Measurements from ENCODE around the gene BAIAP2L1. TPM values are rescaled to one million over a fixed set of nuclear protein-coding genes. Genes with fewer than 3 reads are reported as not detected.

BAIAP2L1 gene
- total RNA-seq, 1 donor from 2014 or later = 1.9 TPM

DNA sequence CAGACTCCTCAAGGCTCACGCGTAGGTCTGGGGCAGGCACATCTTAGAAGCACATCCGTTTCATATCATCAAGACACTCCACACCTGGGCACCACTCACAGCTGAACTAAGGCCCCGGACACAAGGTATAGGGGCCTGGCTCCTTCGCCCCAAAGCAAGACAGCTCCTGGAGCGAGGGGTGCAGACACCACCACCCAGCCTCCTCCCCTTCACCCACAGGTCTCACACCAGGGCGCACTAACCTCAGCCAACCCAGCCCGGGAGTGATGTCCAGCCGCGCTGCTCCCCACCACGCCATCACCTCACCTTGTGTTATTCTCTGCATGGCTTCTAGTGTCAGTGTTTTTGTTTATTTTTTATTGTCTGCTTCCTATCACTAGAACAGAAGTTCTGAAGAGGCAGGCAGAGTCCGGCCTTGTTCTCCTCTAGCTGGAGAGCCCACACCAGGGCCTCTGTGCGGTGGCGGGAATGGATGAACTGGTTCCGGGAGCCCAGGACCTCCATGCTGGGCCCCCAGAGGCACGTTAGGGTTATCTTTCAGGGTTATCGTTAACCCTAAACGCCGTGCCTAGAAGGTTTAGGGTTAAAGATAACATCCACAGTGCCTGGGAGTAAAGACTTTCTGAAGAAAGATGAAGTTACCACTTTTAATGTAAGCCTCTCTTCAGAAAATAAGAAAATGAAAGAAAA is 97.6 kb downstream of the BAIAP2L1 start:
- intact Hi-C loops (cut with micrococcal nuclease) = no loop called here

DNA sequence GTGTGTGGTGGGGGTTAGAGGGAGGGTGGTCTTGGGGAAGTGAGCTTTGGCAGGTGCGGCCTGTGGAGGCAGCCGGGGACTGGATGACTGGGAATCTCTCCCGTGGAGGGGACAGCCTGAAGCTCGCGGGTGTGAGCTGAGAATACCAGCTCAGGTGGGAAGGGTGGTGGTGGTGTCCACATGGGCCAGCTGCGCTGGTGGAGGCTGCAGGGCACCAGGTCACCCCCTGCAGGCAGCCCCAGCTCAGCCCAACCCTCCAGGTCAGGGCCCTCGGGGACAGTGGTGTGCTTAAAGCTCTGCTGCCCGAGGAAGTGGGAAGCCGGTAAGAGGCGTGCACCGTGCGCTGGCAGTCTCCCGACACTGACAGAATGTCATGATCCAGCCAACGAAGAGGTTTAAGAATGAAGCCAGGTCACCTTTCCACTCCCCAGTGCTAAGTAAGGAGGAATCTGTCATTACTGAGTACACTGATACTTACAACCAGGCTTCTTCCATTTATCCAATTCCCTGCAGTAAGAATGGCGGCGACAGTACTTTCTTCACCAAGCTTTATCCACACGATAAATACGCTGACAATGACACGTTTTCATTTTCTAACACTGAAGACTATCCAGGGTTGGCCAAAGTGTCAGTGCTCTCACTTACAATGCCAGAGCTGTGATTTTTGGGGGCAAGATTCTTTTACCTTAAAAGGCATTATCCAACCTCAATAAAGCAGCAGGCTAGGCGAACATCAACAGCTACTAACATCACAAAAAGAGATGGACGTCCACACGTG is 99.0 kb downstream of the BAIAP2L1 start:
- Mint-ChIP-seq H3K27ac (no peak overlapping the region), H3K27me3 (ENCODE audit: low read depth) (no peaks in the 10 kb centered on the region), H3K4me1 (ENCODE audit: low read depth) (no peaks in the 10 kb centered on the region), H3K36me3 (ENCODE audit: low read depth) (no peaks in the 10 kb centered on the region), H3K4me3 (ENCODE audit: low read depth) (no peak overlapping the region), H3K9me3 (no peaks in the 10 kb centered on the region)
- DNase-seq (ENCODE audit: low spot score) = no peak
- intact Hi-C loops (cut with micrococcal nuclease) = no loop called here

More for the DNA sequence above, 97.6 kb downstream of the BAIAP2L1 start:
- H3K9me3 Mint-ChIP-seq = no peaks in the 10 kb centered on the region
- no peaks in the 10 kb centered on the region for H3K27me3 Mint-ChIP-seq (ENCODE audit: low read depth)
- H3K27ac Mint-ChIP-seq = no peak overlapping the region
- no peaks in the 10 kb centered on the region for H3K36me3 Mint-ChIP-seq (ENCODE audit: low read depth)
- H3K4me1 Mint-ChIP-seq (ENCODE audit: low read depth) = no peaks in the 10 kb centered on the region
- DNase-seq (ENCODE audit: low spot score) = no peak
- no peak overlapping the region for H3K4me3 Mint-ChIP-seq (ENCODE audit: low read depth)

DNA sequence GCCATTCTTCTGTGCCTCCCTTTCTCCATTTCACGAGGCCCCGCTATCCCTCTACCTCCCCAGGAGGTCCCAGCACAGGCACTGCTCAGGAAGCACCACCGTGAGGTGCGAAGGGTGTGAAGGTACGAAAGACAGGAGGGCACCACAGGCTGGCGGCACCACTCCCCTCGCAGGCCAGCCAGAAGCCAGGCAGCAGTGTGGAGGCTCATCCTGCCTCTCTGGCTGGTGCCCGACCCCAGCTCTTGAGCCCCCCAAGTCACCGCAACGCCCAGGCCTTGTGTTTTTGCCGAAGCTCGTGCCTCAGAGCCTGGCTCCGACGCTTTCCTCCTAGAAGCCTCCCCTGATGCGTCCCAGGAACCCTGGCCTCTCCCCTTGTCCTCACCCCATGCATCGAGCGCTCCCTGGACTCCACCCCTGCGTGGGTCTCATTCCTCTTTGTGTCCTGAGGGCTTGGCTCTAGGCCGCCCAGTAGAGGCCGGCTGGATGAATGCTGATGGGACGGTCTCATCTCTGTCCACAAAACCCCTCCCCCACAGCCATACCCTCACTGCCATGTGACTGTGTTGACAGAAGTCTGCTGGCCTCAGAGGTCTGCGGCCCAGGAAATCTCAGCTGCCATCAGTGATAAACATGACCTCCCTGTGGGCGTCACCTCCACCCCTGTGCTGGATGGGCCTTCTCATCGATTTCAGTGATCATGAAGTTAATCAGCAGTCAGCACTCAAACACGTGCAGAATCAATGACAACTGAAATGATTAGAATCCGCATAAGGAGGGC is 100.1 kb downstream of the BAIAP2L1 start:
- Mint-ChIP-seq H3K4me1 (ENCODE audit: low read depth) (no peaks in the 10 kb centered on the region), H3K9me3 (no peaks in the 10 kb centered on the region), H3K36me3 (ENCODE audit: low read depth) (no peaks in the 10 kb centered on the region), H3K27me3 (ENCODE audit: low read depth) (no peaks in the 10 kb centered on the region), H3K4me3 (ENCODE audit: low read depth) (no peak overlapping the region), H3K27ac (no peak overlapping the region)
- intact Hi-C loops (cut with micrococcal nuclease) = no loop called here
- DNase-seq (ENCODE audit: low spot score) = no peak

DNA sequence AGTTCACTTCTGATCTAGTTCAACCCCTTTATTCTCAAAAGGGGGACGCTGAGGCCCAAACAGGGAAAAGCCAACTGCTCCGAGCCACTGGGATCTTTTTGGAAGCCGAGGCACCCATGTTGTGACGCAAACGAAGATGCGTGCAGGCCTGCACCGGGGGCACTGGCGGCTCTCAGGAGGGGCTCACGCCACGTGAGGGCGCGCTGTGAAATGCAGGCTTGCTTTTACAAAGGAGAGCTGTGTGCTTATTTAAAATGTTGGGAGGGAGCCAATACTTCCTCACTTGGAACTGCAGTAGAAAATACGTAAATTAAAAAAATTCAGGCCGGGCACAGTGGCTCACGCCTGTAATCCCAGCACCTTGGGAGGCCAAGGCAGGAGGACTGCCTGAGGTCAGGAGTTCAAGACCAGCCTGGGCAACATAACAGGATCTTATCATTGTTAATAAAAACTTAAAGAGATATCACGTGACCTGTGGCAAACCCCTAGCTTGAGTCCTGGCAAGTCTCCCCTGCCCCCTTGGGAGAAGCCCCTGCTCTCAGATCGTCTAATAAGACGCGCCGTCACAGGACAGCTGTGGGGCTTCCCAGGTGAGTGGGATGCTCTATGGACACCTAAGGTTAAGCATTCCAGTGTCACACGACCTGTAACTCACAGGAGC is 103.1 kb downstream of the BAIAP2L1 start:
- Mint-ChIP-seq H3K36me3 (ENCODE audit: low read depth) (no peaks in the 10 kb centered on the region), H3K4me1 (ENCODE audit: low read depth) (no peaks in the 10 kb centered on the region), H3K4me3 (ENCODE audit: low read depth) (no peak overlapping the region), H3K27ac (no peak overlapping the region), H3K9me3 (no peaks in the 10 kb centered on the region), H3K27me3 (ENCODE audit: low read depth) (no peaks in the 10 kb centered on the region)
- no peak for DNase-seq (ENCODE audit: low spot score)
- intact Hi-C loops (cut with micrococcal nuclease) = no loop called here

DNA sequence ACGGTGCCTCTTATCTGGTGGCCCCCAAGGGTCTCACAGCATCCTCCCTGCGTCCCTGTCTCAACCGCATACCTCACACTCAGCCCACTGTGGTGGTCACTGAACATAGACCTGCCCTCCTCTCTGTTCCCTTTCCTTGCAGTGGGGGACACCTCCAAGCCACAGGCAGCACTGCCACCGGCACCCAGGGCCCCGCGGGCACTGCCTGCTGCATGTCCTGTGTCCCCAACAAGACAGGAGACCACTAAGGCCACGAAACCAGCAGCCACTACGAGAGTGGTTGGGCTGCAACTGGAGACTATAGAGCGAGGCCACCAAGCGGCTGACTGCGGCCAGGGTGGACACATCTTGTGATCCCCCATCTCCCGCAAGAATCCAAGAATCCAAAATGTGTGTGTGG is 104.1 kb downstream of the BAIAP2L1 start:
- H3K27me3 Mint-ChIP-seq (ENCODE audit: low read depth) = no peaks in the 10 kb centered on the region
- H3K9me3 Mint-ChIP-seq = no peaks in the 10 kb centered on the region
- H3K36me3 Mint-ChIP-seq (ENCODE audit: low read depth) = no peaks in the 10 kb centered on the region
- H3K4me1 Mint-ChIP-seq (ENCODE audit: low read depth) = no peaks in the 10 kb centered on the region
- H3K4me3 Mint-ChIP-seq (ENCODE audit: low read depth) = no peak overlapping the region
- no peak overlapping the region for H3K27ac Mint-ChIP-seq
- intact Hi-C loops (cut with micrococcal nuclease) = no loop called here
- DNase-seq (ENCODE audit: low spot score) = no peak

DNA sequence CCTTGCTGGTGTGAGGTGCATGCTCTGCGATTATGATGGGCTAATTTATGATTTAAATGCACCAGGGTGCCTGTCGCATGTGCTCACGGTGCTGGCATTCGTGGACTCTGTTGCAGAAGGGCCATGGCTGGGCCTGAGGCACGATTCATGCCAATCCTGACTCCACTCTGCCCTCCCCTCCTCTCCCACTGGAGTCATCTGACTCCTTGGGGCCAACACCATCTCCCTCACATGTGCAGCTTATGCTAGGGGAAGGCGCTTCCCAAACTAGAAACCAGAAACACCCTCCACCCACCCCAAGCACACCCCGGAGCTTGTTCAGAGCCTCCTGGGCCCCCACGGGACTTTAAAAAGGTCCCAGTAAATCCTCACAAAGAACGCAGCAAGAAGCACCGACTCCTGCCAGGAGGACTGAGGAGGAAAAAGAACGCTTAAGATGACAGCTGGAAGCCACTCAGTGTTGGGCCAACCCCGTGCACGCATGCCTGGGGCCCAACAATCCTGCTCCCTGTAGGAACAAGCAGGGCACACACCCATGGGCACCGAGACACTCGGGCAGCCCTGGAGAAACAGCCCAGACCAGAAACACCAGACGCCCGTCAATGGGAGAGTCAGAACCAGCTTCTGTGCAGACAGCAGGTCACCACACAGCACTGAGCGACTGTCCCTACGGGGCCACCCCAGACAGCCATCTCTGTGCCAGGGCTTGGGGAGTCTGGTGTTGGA is 105.3 kb downstream of the BAIAP2L1 start:
- H3K27ac Mint-ChIP-seq = no peak overlapping the region
- H3K27me3 Mint-ChIP-seq (ENCODE audit: low read depth) = no peaks in the 10 kb centered on the region
- no peak for DNase-seq (ENCODE audit: low spot score)
- no peaks in the 10 kb centered on the region for H3K4me1 Mint-ChIP-seq (ENCODE audit: low read depth)
- no peak overlapping the region for H3K4me3 Mint-ChIP-seq (ENCODE audit: low read depth)
- no peaks in the 10 kb centered on the region for H3K9me3 Mint-ChIP-seq
- no peaks in the 10 kb centered on the region for H3K36me3 Mint-ChIP-seq (ENCODE audit: low read depth)
- intact Hi-C loops (cut with micrococcal nuclease) = no loop called here

DNA sequence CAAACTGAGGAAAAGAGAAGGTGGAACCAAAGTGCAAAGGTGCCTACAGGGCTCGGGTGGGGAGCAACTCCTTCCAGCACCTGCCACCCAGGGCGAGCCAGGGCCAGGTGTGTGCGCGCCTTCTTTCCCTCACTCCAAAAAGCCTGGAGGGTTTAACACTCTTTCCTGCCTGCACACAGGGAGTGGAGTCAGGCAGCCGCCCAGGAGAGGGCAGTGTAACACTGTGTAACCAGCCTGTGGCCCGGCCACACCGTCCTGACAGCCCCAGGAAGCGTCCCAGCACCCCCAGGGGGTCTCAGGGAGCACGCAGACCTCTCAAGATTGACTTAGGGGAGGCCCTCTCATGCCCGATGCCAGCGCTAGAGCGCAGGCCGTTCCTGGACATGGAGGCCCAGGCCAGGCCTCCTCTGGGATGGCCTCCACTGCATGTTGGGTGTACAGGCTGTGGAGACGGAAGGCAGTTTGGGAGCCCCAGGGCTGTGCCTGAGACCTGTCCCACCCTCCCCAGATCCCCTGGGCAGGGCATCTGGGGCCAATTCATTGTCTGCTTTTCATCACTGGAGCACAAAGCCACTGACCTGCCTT is 106.0 kb downstream of the BAIAP2L1 start:
- H3K4me3 Mint-ChIP-seq (ENCODE audit: low read depth) = no peak overlapping the region
- H3K9me3 Mint-ChIP-seq = no peaks in the 10 kb centered on the region
- DNase-seq (ENCODE audit: low spot score) = no peak
- H3K4me1 Mint-ChIP-seq (ENCODE audit: low read depth) = no peaks in the 10 kb centered on the region
- intact Hi-C loops (cut with micrococcal nuclease) = no loop called here
- H3K27me3 Mint-ChIP-seq (ENCODE audit: low read depth) = no peaks in the 10 kb centered on the region
- H3K27ac Mint-ChIP-seq = no peak overlapping the region
- no peaks in the 10 kb centered on the region for H3K36me3 Mint-ChIP-seq (ENCODE audit: low read depth)

DNA sequence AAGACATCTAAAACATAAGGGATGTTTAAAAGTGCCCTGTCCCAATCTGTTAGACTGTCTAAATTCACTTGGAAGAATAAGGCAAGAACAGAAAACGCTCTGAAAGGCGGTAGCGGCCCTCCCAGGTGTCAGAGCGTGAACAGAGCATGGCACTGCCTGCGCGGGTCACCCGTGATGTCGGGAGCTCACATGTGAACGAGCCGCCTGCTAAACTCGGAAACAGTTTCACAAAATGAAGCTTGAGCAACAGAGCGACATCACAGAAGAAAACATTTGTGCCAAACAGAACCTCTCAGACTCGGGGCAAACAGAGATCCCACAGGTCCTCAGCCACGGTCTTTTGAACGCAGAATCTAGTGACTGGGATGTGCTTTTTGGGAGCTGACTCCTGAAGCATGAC is 106.6 kb downstream of the BAIAP2L1 start:
- intact Hi-C loops (cut with micrococcal nuclease) = no loop called here
- no peak for DNase-seq (ENCODE audit: low spot score)
- H3K27ac Mint-ChIP-seq = no peak overlapping the region

DNA sequence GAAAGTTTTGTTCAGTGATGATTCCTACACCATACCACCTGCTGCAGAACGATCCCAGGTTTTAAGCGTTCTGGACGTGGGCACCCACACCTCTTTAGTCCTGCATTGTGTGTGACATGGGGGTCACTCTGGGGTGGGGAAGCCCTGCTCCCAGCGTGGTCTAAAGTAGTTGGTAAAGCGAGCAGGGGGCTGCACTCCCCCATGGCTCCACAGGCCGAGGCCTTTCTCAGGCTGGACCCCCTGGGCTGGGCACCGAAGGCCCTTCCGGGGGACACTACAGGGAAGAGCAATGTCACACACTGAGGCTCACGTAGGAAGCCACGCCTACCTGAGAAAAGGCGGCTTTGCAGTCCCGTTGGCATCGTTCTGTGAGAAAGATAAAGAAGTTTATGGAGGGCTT is 107.1 kb downstream of the BAIAP2L1 start:
- Mint-ChIP-seq H3K27me3 (ENCODE audit: low read depth) (no peaks in the 10 kb centered on the region), H3K27ac (no peak overlapping the region), H3K4me1 (ENCODE audit: low read depth) (no peaks in the 10 kb centered on the region), H3K4me3 (ENCODE audit: low read depth) (no peak overlapping the region), H3K36me3 (ENCODE audit: low read depth) (no peaks in the 10 kb centered on the region), H3K9me3 (no peaks in the 10 kb centered on the region)
- intact Hi-C loops (cut with micrococcal nuclease) = no loop called here
- no peak for DNase-seq (ENCODE audit: low spot score)

More for the DNA sequence above, 106.6 kb downstream of the BAIAP2L1 start:
- H3K27me3 Mint-ChIP-seq (ENCODE audit: low read depth) = no peaks in the 10 kb centered on the region
- H3K36me3 Mint-ChIP-seq (ENCODE audit: low read depth) = no peaks in the 10 kb centered on the region
- no peak overlapping the region for H3K4me3 Mint-ChIP-seq (ENCODE audit: low read depth)
- no peaks in the 10 kb centered on the region for H3K9me3 Mint-ChIP-seq
- H3K4me1 Mint-ChIP-seq (ENCODE audit: low read depth) = no peaks in the 10 kb centered on the region

DNA sequence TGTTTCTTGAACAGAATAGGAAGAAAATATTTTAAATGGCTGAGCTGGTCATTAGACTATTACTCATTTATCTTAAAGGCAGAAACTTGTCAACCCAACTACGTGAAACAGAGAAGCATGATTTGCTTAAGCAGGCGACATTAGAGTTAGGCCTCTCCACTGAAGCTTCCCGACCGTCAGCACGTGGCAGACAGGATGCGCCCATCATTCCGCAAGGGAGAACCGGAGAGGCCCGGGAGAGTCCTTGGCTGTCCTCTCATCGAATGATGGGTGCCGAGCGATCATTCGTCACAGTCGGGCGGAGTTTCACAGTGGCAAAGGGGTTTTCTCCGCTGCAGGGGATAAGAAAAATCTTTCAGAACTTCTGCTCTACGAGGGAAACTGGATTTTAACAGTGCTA is 107.6 kb downstream of the BAIAP2L1 start:
- H3K27me3 Mint-ChIP-seq (ENCODE audit: low read depth) = no peaks in the 10 kb centered on the region
- no peak overlapping the region for H3K27ac Mint-ChIP-seq
- no peaks in the 10 kb centered on the region for H3K36me3 Mint-ChIP-seq (ENCODE audit: low read depth)
- no peaks in the 10 kb centered on the region for H3K4me1 Mint-ChIP-seq (ENCODE audit: low read depth)
- no peak for DNase-seq (ENCODE audit: low spot score)
- intact Hi-C loops (cut with micrococcal nuclease) = no loop called here
- H3K4me3 Mint-ChIP-seq (ENCODE audit: low read depth) = no peak overlapping the region
- no peaks in the 10 kb centered on the region for H3K9me3 Mint-ChIP-seq

DNA sequence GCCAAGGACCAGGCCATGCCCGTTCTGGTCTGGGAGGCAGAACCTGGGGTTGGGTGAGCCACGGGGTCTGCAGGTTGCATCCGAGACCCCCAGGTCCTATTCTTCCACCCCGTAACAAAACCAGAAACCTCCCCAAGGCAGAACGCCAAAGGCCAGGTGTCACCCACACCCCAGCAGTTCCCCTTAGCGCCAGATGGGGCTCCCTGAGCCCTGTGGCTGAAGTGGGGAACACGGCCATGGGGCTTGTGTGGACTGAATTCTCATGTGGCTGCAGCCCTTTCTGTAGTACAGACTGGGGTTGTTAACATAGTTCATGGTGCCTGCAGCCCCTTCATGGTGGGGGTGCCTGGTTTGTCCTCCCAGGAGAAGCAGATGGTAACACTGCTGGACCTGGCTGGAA is 109.2 kb downstream of the BAIAP2L1 start:
- Mint-ChIP-seq H3K4me1 (ENCODE audit: low read depth) (no peaks in the 10 kb centered on the region), H3K27me3 (ENCODE audit: low read depth) (no peaks in the 10 kb centered on the region), H3K36me3 (ENCODE audit: low read depth) (no peaks in the 10 kb centered on the region), H3K27ac (no peak overlapping the region), H3K9me3 (no peaks in the 10 kb centered on the region), H3K4me3 (ENCODE audit: low read depth) (no peak overlapping the region)
- intact Hi-C loops (cut with micrococcal nuclease) = no loop called here
- DNase-seq (ENCODE audit: low spot score) = no peak

DNA sequence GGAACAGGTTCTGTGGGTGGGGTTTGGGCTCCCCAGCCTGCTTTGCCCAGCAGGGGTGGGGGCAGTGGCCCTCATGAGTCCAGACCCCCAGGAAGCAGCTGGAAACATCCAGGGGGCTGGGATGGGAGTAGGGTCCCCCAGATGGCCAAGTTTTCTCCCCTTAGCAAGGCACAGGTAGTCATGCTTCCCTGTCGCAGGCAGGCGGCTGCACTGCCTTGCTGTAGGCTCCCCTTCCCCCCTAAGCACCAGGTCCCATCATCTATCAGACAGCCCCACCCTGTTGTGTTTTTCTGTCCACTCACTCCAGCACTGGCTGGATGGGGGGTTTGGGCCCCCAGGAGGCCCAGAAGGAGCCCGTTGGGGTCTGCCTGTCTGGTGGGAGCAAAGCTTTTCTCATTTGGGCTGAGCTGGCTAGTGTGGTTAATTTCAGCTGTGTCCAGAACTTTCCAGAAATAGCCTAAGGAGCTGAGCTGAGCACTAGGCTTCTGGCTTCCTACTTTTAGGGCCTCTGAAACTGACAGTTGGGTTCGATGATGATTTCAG is 111.5 kb downstream of the BAIAP2L1 start:
- no peak overlapping the region for H3K4me3 Mint-ChIP-seq (ENCODE audit: low read depth)
- H3K36me3 Mint-ChIP-seq (ENCODE audit: low read depth) = peaks cover 6% of the 10 kb centered on the region
- H3K27ac Mint-ChIP-seq = no peak overlapping the region
- no peaks in the 10 kb centered on the region for H3K9me3 Mint-ChIP-seq
- peaks cover 3% of the 10 kb centered on the region for H3K4me1 Mint-ChIP-seq (ENCODE audit: low read depth)
- no peak for DNase-seq (ENCODE audit: low spot score)
- no peaks in the 10 kb centered on the region for H3K27me3 Mint-ChIP-seq (ENCODE audit: low read depth)
- intact Hi-C loops (cut with micrococcal nuclease) = loop anchor here (10.0 kb wide), 1 partner anchor 185 kb away; the partner anchor contains the start of gene LMTK2

All from activated T-helper 2 cell treated with anti-CD3 and anti-CD28 coated beads, Interferon-gamma antibody, Interleukin-2, Interleukin-4, amounts not matched to agents 10 μg/mL and 5 μg/mL and 100 μg/mL, durations not matched to agents 14 hours and 24 hours and 36 hours (primary cell).